ENCODE data around the gene IFNAR2.
A peak's percentile ranks its signal among the peaks of the same experiment; 100 is the strongest.

The IFNAR2 gene

DNA sequence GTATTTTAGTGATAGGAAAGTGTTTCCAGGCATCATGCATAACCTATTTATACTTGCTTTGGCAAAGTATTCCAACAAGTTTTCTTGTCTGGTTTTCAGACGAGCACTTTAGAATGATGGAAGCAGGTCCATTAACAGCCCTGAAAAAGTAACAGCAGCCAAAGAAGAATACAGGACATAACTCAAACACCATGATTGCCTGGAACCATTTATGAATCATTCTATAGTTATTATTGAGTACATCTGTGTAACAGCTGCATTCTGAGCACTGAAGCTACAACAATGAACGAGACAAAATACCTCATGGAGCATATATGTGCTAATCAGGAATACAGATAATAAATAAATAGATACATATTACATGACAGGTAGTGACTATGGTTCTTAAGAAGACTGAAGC is 49.0 kb downstream of the IFNAR2 start:
- peaks cover 9 to 10% of the 10 kb centered on the region in 2 donors for H3K4me1 Mint-ChIP-seq
- DNase-seq (no peak), ATAC-seq (replicated peaks) (no peak)
- H3K27ac Mint-ChIP-seq: no peak overlapping the region
- H3K36me3 Mint-ChIP-seq: peaks cover 38 to 58% of the 10 kb centered on the region in 2 donors
- H3K4me3 Mint-ChIP-seq: no peak overlapping the region
- H3K9me3 Mint-ChIP-seq: peaks cover 0 to 1% of the 10 kb centered on the region in 2 donors
- no peaks in the 10 kb centered on the region for H3K27me3 Mint-ChIP-seq

- H3K9me3 Mint-ChIP-seq: peaks cover 0 to 1% of the 10 kb centered on the region in 2 donors
- H3K4me3 Mint-ChIP-seq: no peak overlapping the region
- H3K27me3 Mint-ChIP-seq: no peaks in the 10 kb centered on the region
- no peak for DNase-seq
- ATAC-seq (replicated peaks): no peak
- peaks cover 7 to 10% of the 10 kb centered on the region in 2 donors for H3K4me1 Mint-ChIP-seq
- peaks cover 42 to 60% of the 10 kb centered on the region in 2 donors for H3K36me3 Mint-ChIP-seq
- peak overlapping the region; percentile 28 for H3K27ac Mint-ChIP-seq
These were observed 49.6 kb downstream of the IFNAR2 start for GRCh38 chr21:33279330-33279820.
